Keratinocyte (primary cell): ENCODE results near the gene FCER1G. TPM values are rescaled to one million over a fixed set of nuclear protein-coding genes. Genes with fewer than 3 reads are reported as not detected.

Experiments
- DNase-seq: peaks from one replicate; pipeline ENCODE4 v3.0.0-alpha.2; 2011; ENCODE audit warnings: low read depth, missing footprints, low spot score
- FAIRE-seq: peaks from 2 replicates; lab custom pipeline; 2011; peaks lifted over from hg19 to GRCh38; lab: Jason Lieb, UNC
- H2AFZ ChIP-seq: 2 replicates; pipeline ENCODE4 v1.6.0; 2012; ENCODE audit warnings: low read length, control low read depth, inconsistent platforms; ENCODE audit not compliant: control insufficient read depth
- H3K27ac ChIP-seq: 2 replicates; pipeline ENCODE4 v1.5.1; 2011; ENCODE audit warnings: low read length; ENCODE audit not compliant: control insufficient read depth, insufficient read depth
- H3K27me3 ChIP-seq: 3 replicates; pipeline ENCODE4 v1.6.0; 2011; ENCODE audit warnings: low read length; ENCODE audit not compliant: control insufficient read depth, insufficient read depth; ENCODE audit errors: extremely low read depth
- H3K36me3 ChIP-seq, 2 experiments: 2 replicates in 1 of 2; 3 replicates in 1 of 2; pipeline ENCODE4 v1.5.1; 2011; ENCODE audit warnings: low read length in 2 of 2, mild to moderate bottlenecking in 1 of 2; ENCODE audit not compliant: control insufficient read depth in 2 of 2, insufficient read depth in 2 of 2; ENCODE audit errors: extremely low read depth in 1 of 2
- H3K4me1 ChIP-seq: 3 replicates; pipeline ENCODE4 v1.5.1; 2011; ENCODE audit warnings: low read length; ENCODE audit not compliant: control insufficient read depth, insufficient read depth; ENCODE audit errors: extremely low read depth
- H3K4me2 ChIP-seq: 3 replicates; pipeline ENCODE4 v1.6.0; 2011; ENCODE audit warnings: low read depth, low read length; ENCODE audit not compliant: control insufficient read depth, insufficient read depth; ENCODE audit errors: extremely low read depth
- H3K4me3 ChIP-seq, 3 experiments: fragments of 200-600 bp in 1 of 3; sonication (generic) in 1 of 3; 2 replicates in 2 of 3; 3 replicates in 1 of 3; pipeline ENCODE4 v1.5.1; 2011 to 2016; ENCODE audit warnings: low read length in 3 of 3, mild to moderate bottlenecking in 3 of 3, control low read depth in 2 of 3, inconsistent platforms in 1 of 3, low read depth in 1 of 3, mixed read lengths in 1 of 3, mixed run types in 1 of 3, moderate library complexity in 1 of 3; ENCODE audit not compliant: control insufficient read depth in 2 of 3, insufficient read depth in 2 of 3; ENCODE audit errors: extremely low read depth in 1 of 3
- H3K79me2 ChIP-seq: 2 replicates; pipeline ENCODE4 v1.6.0; 2012; ENCODE audit warnings: low read length; ENCODE audit not compliant: control insufficient read depth, insufficient read depth
- H3K9ac ChIP-seq: 3 replicates; pipeline ENCODE4 v1.6.0; 2011; ENCODE audit warnings: low read length; ENCODE audit not compliant: control insufficient read depth, insufficient read depth; ENCODE audit errors: extremely low read depth
- H3K9me1 ChIP-seq: 3 replicates; pipeline ENCODE4 v1.6.0; 2011; ENCODE audit warnings: low read length; ENCODE audit not compliant: control insufficient read depth, insufficient read depth; ENCODE audit errors: extremely low read depth
- H3K9me3 ChIP-seq: 2 replicates; pipeline ENCODE4 v1.5.1; 2012; ENCODE audit warnings: low read depth, low read length; ENCODE audit not compliant: control insufficient read depth
- H4K20me1 ChIP-seq: 3 replicates; pipeline ENCODE4 v1.6.0; 2011; ENCODE audit warnings: low read length; ENCODE audit not compliant: control insufficient read depth, insufficient read depth; ENCODE audit errors: extremely low read depth
- EZH2 ChIP-seq: IDR thresholded peaks from one replicate; pipeline ENCODE4 v1.6.1; 2012; ENCODE audit warnings: inconsistent platforms, mild to moderate bottlenecking, low read length, moderate library complexity
- dilution Hi-C: fragments of 300-500 bp; cut with MboI; formaldehyde crosslinking; loops from one replicate; pipeline ENCODE4 v1.7.0; 2020; ENCODE audit warnings: low sequenced_read_pairs; ENCODE audit not compliant: extremely low pct_ligation_motif_present
- polyA plus RNA-seq, 5 experiments: library from polyadenylated mRNA; depleted of rRNA in 3 of 5; stranded (reverse) in 3 of 5; stranded (forward) in 1 of 5; unstranded in 1 of 5; fragments of >200 nt; gene quantifications; 1 replicate in 1 of 5; 2 replicates in 3 of 5; 3 replicates in 1 of 5; pipeline versions ENCODE4 v1.2.1 to v1.2.3, GENCODE V29; 2011 to 2012; ENCODE audit warnings: missing spikeins in 2 of 5, low read depth in 1 of 5, low replicate concordance in 1 of 5
- TF ChIP-seq, protein P1 (sequence below), 3 experiments: IDR thresholded peaks in 1 of 3; conservative IDR thresholded peaks in 1 of 3; optimal IDR thresholded peaks in 1 of 3; 2 replicates in 2 of 3; 3 replicates in 1 of 3; pipeline versions ENCODE3 to v1.5.1; 2011; ENCODE audit warnings: low read length in 3 of 3, mild to moderate bottlenecking in 3 of 3, moderate library complexity in 2 of 3, control low read depth in 1 of 3, inconsistent platforms in 1 of 3; ENCODE audit not compliant: insufficient read depth in 2 of 3; ENCODE audit errors: extremely low read depth in 1 of 3

The FCER1G gene
- polyA plus RNA-seq, 1 donor (not counting 4 experiments of a cell fraction or from before 2014, with no cell fraction given) = 1.2 TPM

- Histone ChIP-seq H3K9me3 (no peaks in the 10 kb centered on the region), H3K27me3 (no peaks in the 10 kb centered on the region), H3K79me2 (peaks cover 13% of the 10 kb centered on the region), H3K9ac (peak overlapping the region; percentile 84), H3K4me3 (peak overlapping the region; percentile 88 to 97 (median 90)), H2AFZ (peak overlapping the region; percentile 95), H3K9me1 (no peaks in the 10 kb centered on the region), H4K20me1 (no peaks in the 10 kb centered on the region), H3K4me2 (peak overlapping the region; percentile 97), H3K36me3 (peaks cover 12 to 17% of the 10 kb centered on the region in 2 experiments), H3K4me1 (peaks cover 19% of the 10 kb centered on the region), H3K27ac (peak overlapping the region; percentile 61)
- no peak for FAIRE-seq
- no peak for TF ChIP-seq EZH2
- TF ChIP-seq, protein P1, sequence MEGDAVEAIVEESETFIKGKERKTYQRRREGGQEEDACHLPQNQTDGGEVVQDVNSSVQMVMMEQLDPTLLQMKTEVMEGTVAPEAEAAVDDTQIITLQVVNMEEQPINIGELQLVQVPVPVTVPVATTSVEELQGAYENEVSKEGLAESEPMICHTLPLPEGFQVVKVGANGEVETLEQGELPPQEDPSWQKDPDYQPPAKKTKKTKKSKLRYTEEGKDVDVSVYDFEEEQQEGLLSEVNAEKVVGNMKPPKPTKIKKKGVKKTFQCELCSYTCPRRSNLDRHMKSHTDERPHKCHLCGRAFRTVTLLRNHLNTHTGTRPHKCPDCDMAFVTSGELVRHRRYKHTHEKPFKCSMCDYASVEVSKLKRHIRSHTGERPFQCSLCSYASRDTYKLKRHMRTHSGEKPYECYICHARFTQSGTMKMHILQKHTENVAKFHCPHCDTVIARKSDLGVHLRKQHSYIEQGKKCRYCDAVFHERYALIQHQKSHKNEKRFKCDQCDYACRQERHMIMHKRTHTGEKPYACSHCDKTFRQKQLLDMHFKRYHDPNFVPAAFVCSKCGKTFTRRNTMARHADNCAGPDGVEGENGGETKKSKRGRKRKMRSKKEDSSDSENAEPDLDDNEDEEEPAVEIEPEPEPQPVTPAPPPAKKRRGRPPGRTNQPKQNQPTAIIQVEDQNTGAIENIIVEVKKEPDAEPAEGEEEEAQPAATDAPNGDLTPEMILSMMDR (optimal IDR thresholded peaks at IDR 0.05 in 1 of 3, IDR thresholded peaks at IDR 0.05 in 1 of 3, conservative IDR thresholded peaks at IDR 0.05 in 1 of 3; ENCODE audit: extremely low read depth in 1 of 3, insufficient read depth in 2 of 3, low read length in 3 of 3) = no peak
- no peak for DNase-seq
- dilution Hi-C loops = no loop called here
Measured at GRCh38 chr1:161226320-161226711, 11.2 kb downstream of the FCER1G start.

DNA sequence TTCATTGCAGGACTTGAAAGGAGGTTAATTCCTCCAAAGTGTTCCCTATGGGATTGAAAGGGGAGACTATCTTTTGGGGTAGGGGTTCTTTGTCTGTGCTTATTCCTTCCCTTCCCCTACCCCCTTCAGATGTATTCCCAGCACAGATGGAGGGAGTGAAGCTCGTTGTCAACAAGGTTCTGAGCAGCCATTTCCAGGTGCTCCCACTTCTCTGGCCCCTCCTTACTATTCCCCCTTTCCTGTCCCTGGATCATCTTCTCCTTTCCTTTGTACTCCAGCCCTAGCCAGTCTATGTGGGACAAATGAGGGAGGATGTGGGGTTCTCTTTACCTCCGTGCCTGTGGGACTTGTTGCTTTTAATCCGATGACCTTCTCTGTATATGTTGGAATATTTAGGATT is 11.7 kb downstream of the FCER1G start:
- no peaks in the 10 kb centered on the region for H4K20me1 ChIP-seq
- H3K9me3 ChIP-seq = no peaks in the 10 kb centered on the region
- no peaks in the 10 kb centered on the region for H3K9me1 ChIP-seq
- peak overlapping the region; percentile 97 for H3K4me2 ChIP-seq
- H3K27me3 ChIP-seq = no peaks in the 10 kb centered on the region
- peak overlapping the region; percentile 88 to 97 (median 90) for H3K4me3 ChIP-seq
- dilution Hi-C loops = no loop called here
- peak overlapping the region; percentile 84 for H3K9ac ChIP-seq
- DNase-seq (no peak), FAIRE-seq (peak; percentile 9)
- peaks cover 13% of the 10 kb centered on the region for H3K79me2 ChIP-seq
- TF ChIP-seq EZH2 = no peak
- TF ChIP-seq, protein P1 (optimal IDR thresholded peaks at IDR 0.05 in 1 of 3, IDR thresholded peaks at IDR 0.05 in 1 of 3, conservative IDR thresholded peaks at IDR 0.05 in 1 of 3; ENCODE audit: extremely low read depth in 1 of 3, insufficient read depth in 2 of 3, low read length in 3 of 3) = no peak
- peak overlapping the region; percentile 50 for H2AFZ ChIP-seq
- peaks cover 12 to 17% of the 10 kb centered on the region in 2 experiments for H3K36me3 ChIP-seq
- peak overlapping the region; percentile 42 for H3K27ac ChIP-seq
- peaks cover 19% of the 10 kb centered on the region for H3K4me1 ChIP-seq
